Heart right ventricle (tissue), 16 donors: ENCODE measurements around the gene TIAM1. TPM values are rescaled to one million over a fixed set of nuclear protein-coding genes. Genes with fewer than 3 reads are reported as not detected.

Experiments used
- ATAC-seq, 8 donors: fragments of 200-7000 bp; cut with Tn5 transposase; one replicate each; pipeline ENCODE4 v1.9.1; 2020; ENCODE audit warnings: mild to moderate bottlenecking in 8 of 8, moderate library complexity in 8 of 8, moderate number of reproducible peaks in 1 of 8
- DNase-seq, 2 donors: peaks; one replicate each; pipeline ENCODE4 v3.0.0-alpha.2; 2020
- H3K27ac ChIP-seq, 10 donors: fragments of 200-600 bp; sonication (generic) in 2 of 10; one replicate each; pipeline versions ENCODE4 v1.5.0 to v1.8.0; 2020 to 2022; ENCODE audit warnings: mild to moderate bottlenecking in 3 of 10
- H3K27me3 ChIP-seq, 7 donors: fragments of 200-600 bp; one replicate each; pipeline ENCODE4 v1.8.0; 2021 to 2022; ENCODE audit warnings: mild to moderate bottlenecking in 2 of 7
- H3K36me3 ChIP-seq, 9 donors: fragments of 200-600 bp; sonication (generic) in 1 of 9; one replicate each; pipeline versions ENCODE4 v1.5.0 to v1.8.0; 2020 to 2022; ENCODE audit warnings: mild to moderate bottlenecking in 2 of 9
- H3K4me1 ChIP-seq, 9 donors: fragments of 200-600 bp; sonication (generic) in 1 of 9; one replicate each; pipeline versions ENCODE4 v1.5.0 to v1.8.0; 2020 to 2022; ENCODE audit warnings: mild to moderate bottlenecking in 4 of 9
- H3K4me3 ChIP-seq, 10 donors: fragments of 200-600 bp; sonication (generic) in 2 of 10; one replicate each; pipeline versions ENCODE4 v1.5.0 to v1.8.0; 2020 to 2022; ENCODE audit warnings: mild to moderate bottlenecking in 7 of 10, moderate library complexity in 2 of 10
- H3K9me3 ChIP-seq, 11 donors: fragments of 200-600 bp in 10 of 11; sonication (generic) in 2 of 11; one replicate each; pipeline versions ENCODE4 v1.5.0 to v1.8.0; 2013 to 2022; ENCODE audit warnings: mild to moderate bottlenecking in 2 of 11, control low read depth in 1 of 11, moderate library complexity in 1 of 11
- CTCF ChIP-seq, 9 donors: fragments of 200-600 bp; sonication (generic) in 2 of 9; IDR thresholded peaks; one replicate each; pipeline versions ENCODE4 v1.5.0 to v1.8.0; 2021 to 2022; ENCODE audit warnings: antibody characterized with exemption in 9 of 9, mild to moderate bottlenecking in 5 of 9, moderate library complexity in 1 of 9
- WGBS, 2 donors: extraction: QIAGEN DNeasy Blood & Tissue Kit; methylation state at CpG; one replicate each; pipeline ENCODE4 v1.1.7; 2013; ENCODE audit warnings: inconsistent platforms in 1 of 2; 5-methylcytosine and 5-hydroxymethylcytosine counted together
- intact Hi-C, 10 donors: fragments of 100-400 bp; cut with DNase I; formaldehyde crosslinking; loops; one replicate each; pipeline versions ENCODE4 v1.11.1 to v1.14.2; 2022
- polyA plus RNA-seq, 2 donors: library from polyadenylated mRNA; stranded (reverse); fragments of 200-250 nt; gene quantifications; one replicate each; pipeline ENCODE4 v1.2.3, GENCODE V29; 2013
- total RNA-seq, 10 donors: library from RNA; stranded (reverse); fragmentation: NEBNext Ultra II Directional in 3 of 10; extraction: Animal tissue kit (Norgen Biotek cat#: 25700) in 3 of 10; gene quantifications; one replicate each; pipeline versions ENCODE4 v1.2.1 to v1.2.4, GENCODE V29; 2021 to 2023
- donor health status: Arrhythmogenic right ventricular cardiomyopathy.
- donor health status: ischemic (EF 13 %, LVEDD 7.1; RV severe dilation, severe dysfunction).
- donor health status: healthy with polysubstance abuse.
- donor health status: DM: no; HTN: yes; CAD: no.
- donor health status: DM: no; HTN: no; CAD: no.
- donor health status: ischemic (EF 25% LVEDD 6.9; RV normal size, moderate dysfunction).
- donor health status: ischemic (EF 25% LVEDD 5.7; RV mildly dilated, moderate dysfunction).
- donor health status: healthy.
- donor health status: DM: yes; HTN: yes; CAD: no.
- donor health status: Ischemic cardiomyopathy.
- donor health status: ischemic (EF 35%, LVEDD 5.7; RV mildly dilated, moderate dysfunction).
- donor health status: nonischemic (EF 11% LVEDD 7.7; RV severe dilation, severe dysfunction).
- donor health status: DM: yes; HTN: yes; CAD: no.
- donor health status: PGD.
- donor health status: ischemic (EF 29% LVEDD 5.4; RV normal size, mild dysfunction).
- donor health status: nonischemic (EF 23%, LVEDD 6.1; RV moderate dilation, normal function).

TIAM1 gene
- total and polyA plus RNA-seq, 12 donors: 0.97 to 4.5 (median 2.0) TPM

GRCh38 chr21:31382060-31382459, 38.0 kb upstream of the TIAM1 start:
- Histone ChIP-seq H3K27ac (no peak overlapping the region), H3K4me1 (no peaks in the 10 kb centered on the region), H3K4me3 (no peak overlapping the region), H3K9me3 (no peaks in the 10 kb centered on the region), H3K27me3 (no peaks in the 10 kb centered on the region), H3K36me3 (no peaks in the 10 kb centered on the region)
- DNase-seq (no peak), ATAC-seq (no peak)
- intact Hi-C loops: no loop called here
- 72 to 91% methylated on average over 5 of the region's 5 CpGs for WGBS, 2 donors
- no peak for TF ChIP-seq CTCF (IDR thresholded peaks at IDR 0.05)

GRCh38 chr21:31376301-31376700, 32.2 kb upstream of the TIAM1 start:
- 86 to 91% methylated on average over 8 of the region's 8 CpGs for WGBS, 2 donors
- Histone ChIP-seq H3K4me3 (no peak overlapping the region), H3K4me1 (peaks cover 0 to 2% (median 0%) of the 10 kb centered on the region in 9 donors), H3K36me3 (no peaks in the 10 kb centered on the region), H3K9me3 (no peaks in the 10 kb centered on the region), H3K27me3 (peaks cover 0 to 10% (median 0%) of the 10 kb centered on the region in 7 donors), H3K27ac (no peak overlapping the region)
- TF ChIP-seq CTCF (IDR thresholded peaks at IDR 0.05): no peak
- no peak for DNase-seq
- no peak for ATAC-seq
- intact Hi-C loops: no loop called here

GRCh38 chr21:31374395-31374794, 30.3 kb upstream of the TIAM1 start:
- intact Hi-C loops: no loop called here
- peak in 1 of 8 donors; percentile 44 for ATAC-seq
- H3K36me3 ChIP-seq: no peaks in the 10 kb centered on the region
- peaks cover 0 to 10% (median 0%) of the 10 kb centered on the region in 7 donors for H3K27me3 ChIP-seq
- H3K4me1 ChIP-seq: peaks cover 0 to 2% (median 0%) of the 10 kb centered on the region in 9 donors
- H3K9me3 ChIP-seq: no peaks in the 10 kb centered on the region
- TF ChIP-seq CTCF (IDR thresholded peaks at IDR 0.05): no peak
- H3K27ac ChIP-seq: no peak overlapping the region
- no peak for DNase-seq
- no peak overlapping the region for H3K4me3 ChIP-seq
- WGBS, 2 donors: 37 to 46% methylated on average over 4 of the region's 4 CpGs

GRCh38 chr21:31372471-31372765, 28.4 kb upstream of the TIAM1 start:
- TF ChIP-seq CTCF (IDR thresholded peaks at IDR 0.05): no peak
- no peak for DNase-seq
- Histone ChIP-seq H3K4me1 (peaks cover 0 to 2% (median 0%) of the 10 kb centered on the region in 9 donors), H3K27me3 (peaks cover 0 to 10% (median 0%) of the 10 kb centered on the region in 7 donors), H3K9me3 (no peaks in the 10 kb centered on the region), H3K36me3 (no peaks in the 10 kb centered on the region), H3K27ac (peak overlapping the region in 1 of 10 donors; percentile 38), H3K4me3 (no peak overlapping the region)
- no peak for ATAC-seq
- intact Hi-C loops: no loop called here
- 94 to 95% methylated on average over 3 of the region's 3 CpGs for WGBS, 2 donors
